Measurements from ENCODE around the gene ATP2C2. TPM values are rescaled to one million over a fixed set of nuclear protein-coding genes. Genes with fewer than 3 reads are reported as not detected.

ATP2C2 gene
- total and polyA plus RNA-seq, 9 of the 15 experiments (the other 6 are each of a cell fraction or from before 2014, with no cell fraction given): 0.75 TPM; not detected in 8

DNA sequence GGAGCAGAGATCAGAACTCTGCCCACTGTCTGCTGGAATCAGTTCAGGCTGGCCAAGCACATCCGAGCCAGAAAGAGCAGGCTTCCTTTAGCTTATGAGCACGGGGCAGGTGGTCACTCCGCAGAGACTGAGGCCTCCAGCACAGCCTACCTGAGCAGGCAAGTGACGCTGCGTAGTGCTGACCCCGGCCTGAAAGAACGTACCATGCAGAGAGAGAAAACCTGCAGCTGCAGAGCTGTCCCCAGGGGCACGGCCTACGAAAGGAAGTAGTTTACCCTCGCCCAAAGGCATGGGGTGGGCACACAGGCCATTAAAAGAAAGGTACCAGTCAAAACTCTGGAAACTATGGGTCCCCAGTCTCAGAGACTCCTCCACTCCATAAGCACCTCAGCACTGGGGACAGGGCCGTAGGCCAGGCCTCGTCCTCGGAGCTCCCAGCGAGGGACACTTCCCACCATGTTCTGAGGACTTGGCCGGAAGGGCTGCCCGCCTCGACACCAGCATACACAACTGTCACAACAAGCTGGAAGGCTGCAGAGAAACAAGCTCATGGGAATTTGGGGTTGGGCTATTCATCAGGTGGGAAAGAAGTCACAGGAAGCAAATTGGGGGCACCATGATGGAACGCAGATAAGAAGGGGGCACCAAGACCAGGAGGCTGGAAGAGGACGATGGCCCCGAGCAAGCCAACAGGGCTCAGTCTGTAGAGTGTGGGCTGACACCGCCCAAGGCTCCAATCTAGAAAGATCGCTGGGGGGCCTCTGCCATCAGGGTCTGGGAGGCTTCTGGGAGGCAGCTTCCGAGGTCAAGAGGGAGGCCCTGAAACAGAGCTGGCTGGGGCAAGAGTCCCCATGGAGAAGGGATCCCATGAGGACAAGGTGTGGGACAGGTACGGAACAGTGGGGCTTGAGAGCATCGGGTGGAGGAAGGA is 114.9 kb downstream of the ATP2C2 start (continued):
- no peak for TF ChIP-seq MGA (IDR thresholded peaks at IDR 0.05)
- no peak for TF ChIP-seq KDM4B (IDR thresholded peaks at IDR 0.05; ENCODE audit: borderline replicate concordance in 2 of 2, low read depth in 1 of 2)
- TF ChIP-seq SIN3B (IDR thresholded peaks at IDR 0.05; ENCODE audit: low read depth): no peak
- no peak for TF ChIP-seq ZKSCAN8 (CRISPR knock-in tag; IDR thresholded peaks at IDR 0.05)
- no peak for TF ChIP-seq ARHGAP35 (IDR thresholded peaks at IDR 0.05; ENCODE audit: partially characterized antibody)
- no peak for TF ChIP-seq ELK1 (CRISPR knock-in tag; IDR thresholded peaks at IDR 0.05)
- TF ChIP-seq ZNF830 (CRISPR knock-in tag; IDR thresholded peaks at IDR 0.05): no peak
- TF ChIP-seq HDAC3 (IDR thresholded peaks at IDR 0.05; ENCODE audit: borderline replicate concordance, partially characterized antibody): no peak

All from K562 (cell line).